OCI-LY3 (cell line): ENCODE data around the gene AGPAT4.

Source experiments
- EZH2phosphoT487 ChIP-seq: fragments of 200-600 bp; shearing (Covaris generic); IDR thresholded peaks from 2 replicates; pipeline ENCODE4 v1.6.1; 2018; ENCODE audit warnings: antibody characterized with exemption, mixed run types, low read depth
- TF ChIP-seq, protein P1 (sequence below): fragments of 200-600, 300-600 bp; sonication (generic); IDR thresholded peaks from 2 replicates; pipeline ENCODE4 v1.5.1; 2014; ENCODE audit warnings: antibody characterized with exemption, low read length, low read depth

DNA sequence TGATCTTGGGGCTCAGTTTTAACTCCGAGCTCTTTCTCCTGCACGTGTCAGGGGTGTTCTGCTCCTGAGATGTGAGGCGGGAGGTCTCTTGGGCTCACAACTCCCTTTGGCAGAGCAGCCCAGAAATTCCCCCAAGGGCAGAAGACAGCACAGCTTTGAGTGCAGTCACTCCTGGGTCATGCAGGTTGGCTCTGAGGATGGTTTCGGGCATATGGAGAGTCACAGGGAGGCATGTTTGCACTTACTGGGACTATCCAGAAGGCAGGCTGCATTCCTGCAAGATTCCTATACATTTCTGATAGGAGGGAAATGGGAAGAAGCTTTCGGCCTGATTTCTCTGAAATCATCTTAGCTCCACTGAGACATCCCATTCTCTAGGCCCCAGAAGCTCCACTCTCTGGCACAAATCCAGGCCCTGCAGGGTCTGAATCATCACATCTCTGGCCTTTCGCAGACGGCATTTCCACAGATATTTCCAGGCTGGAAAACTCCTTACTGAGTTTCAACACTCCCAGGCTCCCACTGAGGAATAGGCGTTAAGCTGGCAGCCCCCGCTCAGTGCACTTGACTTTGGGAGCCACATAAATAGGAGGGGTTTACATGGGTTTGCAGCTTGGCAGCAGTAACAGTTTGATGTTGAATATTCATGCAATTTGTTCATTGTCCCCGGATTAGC lies 39.7 kb downstream of the AGPAT4 start:
- TF ChIP-seq, protein P1, sequence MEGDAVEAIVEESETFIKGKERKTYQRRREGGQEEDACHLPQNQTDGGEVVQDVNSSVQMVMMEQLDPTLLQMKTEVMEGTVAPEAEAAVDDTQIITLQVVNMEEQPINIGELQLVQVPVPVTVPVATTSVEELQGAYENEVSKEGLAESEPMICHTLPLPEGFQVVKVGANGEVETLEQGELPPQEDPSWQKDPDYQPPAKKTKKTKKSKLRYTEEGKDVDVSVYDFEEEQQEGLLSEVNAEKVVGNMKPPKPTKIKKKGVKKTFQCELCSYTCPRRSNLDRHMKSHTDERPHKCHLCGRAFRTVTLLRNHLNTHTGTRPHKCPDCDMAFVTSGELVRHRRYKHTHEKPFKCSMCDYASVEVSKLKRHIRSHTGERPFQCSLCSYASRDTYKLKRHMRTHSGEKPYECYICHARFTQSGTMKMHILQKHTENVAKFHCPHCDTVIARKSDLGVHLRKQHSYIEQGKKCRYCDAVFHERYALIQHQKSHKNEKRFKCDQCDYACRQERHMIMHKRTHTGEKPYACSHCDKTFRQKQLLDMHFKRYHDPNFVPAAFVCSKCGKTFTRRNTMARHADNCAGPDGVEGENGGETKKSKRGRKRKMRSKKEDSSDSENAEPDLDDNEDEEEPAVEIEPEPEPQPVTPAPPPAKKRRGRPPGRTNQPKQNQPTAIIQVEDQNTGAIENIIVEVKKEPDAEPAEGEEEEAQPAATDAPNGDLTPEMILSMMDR: no peak
- TF ChIP-seq EZH2phosphoT487: no peak
